DMS153 treated with DMSO at 0.1 percent for 48 hours (cell line): Measurements from ENCODE around the gene NUDT4B.
"Not testable (repeated sequence)": the region's sequence is repeated elsewhere in the genome, so short reads cannot be mapped to it uniquely, and the experiment has no call there.

Experiments used
- DNase-seq: peaks from one replicate; lab custom pipeline; 2025; ENCODE audit not compliant: unreplicated experiment; lab: John Stamatoyannopoulos, UW

NUDT4B gene

DNA sequence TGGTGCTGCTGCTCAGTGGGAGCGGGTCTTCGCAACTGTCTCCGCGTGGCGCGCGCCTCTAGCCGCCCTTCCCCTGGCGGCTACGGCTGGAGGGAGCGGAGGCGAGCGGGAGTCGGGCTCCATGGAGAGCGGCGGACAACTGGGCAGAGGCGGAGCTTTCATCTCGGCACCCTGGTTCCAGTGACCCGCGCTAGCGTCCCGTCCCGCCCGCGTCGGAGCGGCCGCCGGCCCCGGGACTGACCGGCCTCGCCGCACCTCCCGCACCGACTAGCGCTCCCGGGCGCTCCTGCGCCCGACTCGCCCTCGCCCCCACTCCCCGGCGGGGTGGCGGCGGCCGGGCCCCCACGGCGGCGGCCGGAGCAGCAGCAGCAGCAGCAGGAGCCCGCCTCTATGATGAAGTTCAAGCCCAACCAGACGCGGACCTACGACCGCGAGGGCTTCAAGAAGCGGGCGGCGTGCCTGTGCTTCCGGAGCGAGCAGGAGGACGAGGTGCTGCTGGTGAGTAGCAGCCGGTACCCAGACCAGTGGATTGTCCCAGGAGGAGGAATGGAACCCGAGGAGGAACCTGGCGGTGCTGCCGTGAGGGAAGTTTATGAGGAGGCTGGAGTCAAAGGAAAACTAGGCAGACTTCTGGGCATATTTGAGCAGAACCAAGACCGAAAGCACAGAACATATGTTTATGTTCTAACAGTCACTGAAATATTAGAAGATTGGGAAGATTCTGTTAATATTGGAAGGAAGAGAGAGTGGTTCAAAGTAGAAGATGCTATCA is at the start of gene NUDT4B:
Gene NUDT4B, plus strand, starts transcription at position 212 of the 772 bp plus-strand sequence. Its CDS starts 179 bp downstream, at position 391.
- DNase-seq: not testable (repeated sequence)

- DNase-seq: not testable (repeated sequence)
Observed at GRCh38 chr1:148699357-148699756, 49.2 kb upstream of the NUDT4B start.

DNA sequence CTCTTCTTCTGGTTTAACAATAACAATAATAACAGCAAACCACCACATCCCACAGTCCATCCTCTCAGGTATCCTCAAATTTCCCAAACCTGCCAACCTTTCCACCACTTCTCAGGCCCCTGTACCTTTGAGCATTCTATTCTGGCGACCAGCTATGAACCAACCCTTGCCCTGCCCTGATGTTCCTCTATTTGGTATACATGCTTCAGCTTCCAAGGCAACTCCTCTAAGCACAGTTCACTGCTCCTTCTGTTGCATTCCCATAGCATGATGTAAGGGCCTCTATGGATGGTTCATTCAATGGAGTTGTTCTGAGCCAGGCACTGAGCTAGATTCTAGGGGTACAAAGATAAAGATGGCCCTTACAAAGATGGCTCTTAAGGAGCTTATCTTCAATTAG is 46.3 kb upstream of the NUDT4B start:
- not testable (repeated sequence) for DNase-seq

DNA sequence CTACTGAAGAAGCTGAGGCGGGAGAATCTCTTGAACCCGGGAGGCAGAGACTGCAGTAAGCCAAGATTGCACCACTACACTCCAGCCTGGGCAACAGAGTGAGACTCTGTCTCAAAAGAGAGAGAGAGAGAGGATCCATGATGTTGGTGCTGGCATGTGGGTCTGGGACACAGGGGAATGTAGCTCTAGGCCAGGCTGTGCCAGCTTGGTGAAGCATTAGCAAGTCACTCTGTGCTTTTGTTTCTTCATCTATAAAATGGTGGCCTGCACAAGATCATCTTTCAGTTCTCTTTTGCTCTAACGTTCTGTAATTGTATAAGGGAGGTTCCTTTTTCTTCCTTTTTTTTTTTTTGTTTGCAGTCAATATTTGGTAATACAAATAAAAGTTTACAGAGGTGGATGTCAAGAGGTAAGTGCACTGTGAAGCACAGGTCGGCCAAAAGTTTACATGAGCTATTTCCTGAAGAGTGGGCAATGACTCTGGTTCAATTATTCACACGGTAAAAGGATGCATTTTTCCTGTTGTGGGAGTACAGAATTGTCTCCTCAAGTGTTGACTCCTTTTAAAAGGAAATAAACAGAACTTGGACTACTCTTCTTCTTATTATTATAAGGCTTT is 44.5 kb upstream of the NUDT4B start:
- DNase-seq: not testable (repeated sequence)

- DNase-seq: not testable (repeated sequence)
Observed at GRCh38 chr1:148705316-148705948, 43.1 kb upstream of the NUDT4B start.

GRCh38 chr1:148708779-148709333 is 39.7 kb upstream of the NUDT4B start:
- not testable (repeated sequence) for DNase-seq

GRCh38 chr1:148710772-148711523 is 37.6 kb upstream of the NUDT4B start:
- not testable (repeated sequence) for DNase-seq

- DNase-seq: not testable (repeated sequence)
Observed at GRCh38 chr1:148712353-148712752, 36.2 kb upstream of the NUDT4B start.

- DNase-seq: not testable (repeated sequence)
Observed at GRCh38 chr1:148715518-148715917, 33.1 kb upstream of the NUDT4B start.

DNA sequence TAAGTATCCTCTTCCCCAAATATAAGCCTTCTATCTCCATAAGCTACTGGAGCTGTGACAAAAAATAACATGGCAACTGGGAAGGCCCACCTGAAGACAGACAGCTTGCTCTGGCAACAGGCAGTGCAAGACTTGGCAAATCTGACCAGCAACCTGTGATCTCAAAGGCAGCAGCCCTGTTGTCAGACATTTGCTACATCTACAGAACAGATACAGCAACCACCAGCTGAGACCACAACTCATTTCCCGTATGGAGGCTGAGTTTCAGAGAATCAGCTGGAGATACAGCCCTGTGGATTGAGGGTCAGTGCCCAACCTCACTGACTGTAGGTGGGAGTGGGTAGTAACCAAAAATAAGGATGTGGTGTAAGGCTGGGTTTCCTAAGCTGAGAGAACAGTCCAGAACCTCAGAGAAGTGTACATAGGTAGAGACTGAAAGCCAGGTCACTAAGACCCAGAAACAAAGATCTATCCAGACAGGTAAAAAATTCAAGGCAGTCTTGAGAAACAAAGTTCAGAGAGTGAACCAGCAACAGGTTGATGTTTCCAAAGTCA is 31.5 kb upstream of the NUDT4B start:
- not testable (repeated sequence) for DNase-seq

DNA sequence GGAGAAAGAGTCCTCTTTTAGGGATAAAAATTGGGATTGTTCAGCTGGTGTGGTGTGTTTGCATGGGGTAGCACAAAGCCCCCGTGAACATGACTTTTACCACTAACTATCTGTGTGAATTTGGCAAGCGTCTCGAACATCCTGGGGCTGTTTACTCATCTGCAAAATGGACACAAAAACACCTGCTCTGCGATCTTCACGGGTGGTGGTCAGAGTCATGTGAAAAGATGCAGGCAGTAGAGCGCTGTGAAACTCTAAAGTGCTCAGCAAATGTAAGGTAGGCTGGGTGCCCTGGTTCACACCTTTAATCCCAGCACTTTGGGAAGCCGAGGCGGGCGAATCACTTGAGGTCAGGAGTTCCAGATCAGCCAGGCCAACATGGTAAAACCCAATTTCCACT is 27.7 kb upstream of the NUDT4B start:
- not testable (repeated sequence) for DNase-seq

DNA sequence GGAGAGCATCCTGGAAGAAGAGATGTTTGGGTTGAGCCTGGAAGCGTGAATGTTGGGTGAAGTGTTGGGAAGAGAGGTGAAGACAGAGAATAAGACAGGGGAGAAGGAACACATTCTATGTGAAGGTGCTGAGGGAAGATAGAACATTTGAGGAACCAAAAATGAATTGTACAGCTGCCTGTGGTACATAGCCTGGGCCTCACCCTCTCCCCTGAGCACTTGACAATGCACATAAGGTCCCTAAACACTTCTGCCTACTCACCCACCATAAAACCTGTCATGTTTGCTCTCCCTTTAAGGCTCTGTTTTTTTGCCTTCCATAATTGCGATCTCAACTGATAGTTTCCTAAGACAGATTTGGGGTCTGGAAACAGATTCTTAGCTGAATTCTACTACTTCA is 25.8 kb upstream of the NUDT4B start:
- not testable (repeated sequence) for DNase-seq

GRCh38 chr1:148723515-148723914 is 25.1 kb upstream of the NUDT4B start:
- DNase-seq: not testable (repeated sequence)

DNA sequence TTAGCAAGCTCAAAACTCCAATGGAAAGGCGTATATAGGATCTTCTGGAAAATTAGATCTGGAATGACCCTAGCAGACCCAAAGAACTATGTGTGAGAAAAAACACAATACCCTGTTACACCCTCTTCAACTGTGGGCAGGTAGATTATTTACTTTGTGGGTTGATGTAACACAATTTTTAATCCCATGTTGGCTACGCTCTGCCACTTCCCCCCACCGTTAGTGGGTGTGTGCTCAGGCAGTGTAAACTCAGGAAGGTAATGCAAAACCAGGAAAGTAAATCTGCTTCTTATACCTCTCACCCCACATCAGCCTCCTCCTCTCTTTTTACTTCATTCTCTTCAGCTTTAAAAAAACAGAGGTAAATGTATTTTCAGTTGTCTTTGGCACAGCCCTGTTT is 23.7 kb upstream of the NUDT4B start:
- not testable (repeated sequence) for DNase-seq

GRCh38 chr1:148727862-148728261 is 20.7 kb upstream of the NUDT4B start:
- not testable (repeated sequence) for DNase-seq

GRCh38 chr1:148729128-148729527 is 19.4 kb upstream of the NUDT4B start:
- DNase-seq: not testable (repeated sequence)

- not testable (repeated sequence) for DNase-seq
Observed at GRCh38 chr1:148729541-148729940, 19.0 kb upstream of the NUDT4B start.

- DNase-seq: not testable (repeated sequence)
Observed at GRCh38 chr1:148732277-148732676, 16.3 kb upstream of the NUDT4B start.

GRCh38 chr1:148733585-148734310 is 14.8 kb upstream of the NUDT4B start:
- not testable (repeated sequence) for DNase-seq

DNA sequence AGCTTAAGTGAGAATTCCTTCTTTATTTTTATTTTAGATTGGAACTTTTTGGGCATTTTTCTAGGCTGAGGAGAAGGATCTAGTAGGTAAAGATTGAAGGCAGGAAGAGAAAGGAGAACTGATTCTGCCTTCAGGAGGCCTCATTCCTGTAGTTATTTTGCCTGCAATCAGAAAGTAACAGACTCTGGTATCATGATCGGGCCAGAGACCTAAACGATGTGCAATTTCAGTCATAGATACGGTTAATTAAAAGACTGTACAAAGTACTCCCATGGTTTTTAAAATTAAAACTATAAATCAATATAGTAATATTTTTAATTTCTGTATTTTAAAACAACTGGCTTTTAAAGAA is 14.3 kb upstream of the NUDT4B start:
- not testable (repeated sequence) for DNase-seq
